NCI-H226 (cell line): Measurements from ENCODE around the gene PODXL.
A peak's percentile ranks its signal among the peaks of the same experiment; 100 is the strongest.
"Not testable (repeated sequence)": the region's sequence is repeated elsewhere in the genome, so short reads cannot be mapped to it uniquely, and the experiment has no call there.

Source experiments
- DNase-seq: peaks from one replicate; pipeline ENCODE4 v3.0.0-alpha.2; 2015

The PODXL gene

DNA sequence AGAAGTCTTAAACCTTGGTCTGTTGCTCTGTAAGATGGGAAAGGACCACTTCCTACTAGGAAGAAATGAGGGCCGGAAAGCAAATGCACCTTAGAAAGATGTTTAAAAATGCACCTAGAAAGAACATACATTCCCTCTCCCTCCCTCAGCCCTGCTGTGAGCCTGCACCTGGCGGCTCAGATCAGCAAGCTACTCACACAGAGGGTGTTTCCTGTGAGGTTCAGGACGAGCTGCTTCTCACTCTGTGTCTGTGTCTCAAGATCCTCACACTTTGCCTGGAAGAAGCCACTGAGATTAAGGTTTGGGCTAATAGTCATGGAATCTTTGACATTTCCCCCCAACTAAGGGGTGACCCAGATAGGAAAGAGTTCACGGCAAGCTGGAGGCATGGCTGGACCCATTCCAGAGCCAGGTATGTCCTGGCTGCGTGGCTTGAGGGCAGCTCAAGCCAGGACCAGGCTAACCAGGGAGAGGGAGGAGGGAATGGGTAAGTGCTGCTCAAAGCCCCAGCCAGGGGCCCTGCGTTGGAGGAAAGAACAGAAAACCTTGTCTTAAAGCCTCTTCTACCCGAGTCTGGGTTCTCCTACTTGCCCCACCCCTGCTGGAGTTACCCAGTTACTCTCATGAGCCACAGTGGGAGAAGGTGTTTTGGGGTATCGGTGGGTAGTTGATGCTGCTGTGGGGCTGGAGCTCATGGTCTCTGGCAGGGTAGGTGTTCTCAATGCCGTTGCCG is 47.5 kb downstream of the PODXL start:
- no peak for DNase-seq

DNA sequence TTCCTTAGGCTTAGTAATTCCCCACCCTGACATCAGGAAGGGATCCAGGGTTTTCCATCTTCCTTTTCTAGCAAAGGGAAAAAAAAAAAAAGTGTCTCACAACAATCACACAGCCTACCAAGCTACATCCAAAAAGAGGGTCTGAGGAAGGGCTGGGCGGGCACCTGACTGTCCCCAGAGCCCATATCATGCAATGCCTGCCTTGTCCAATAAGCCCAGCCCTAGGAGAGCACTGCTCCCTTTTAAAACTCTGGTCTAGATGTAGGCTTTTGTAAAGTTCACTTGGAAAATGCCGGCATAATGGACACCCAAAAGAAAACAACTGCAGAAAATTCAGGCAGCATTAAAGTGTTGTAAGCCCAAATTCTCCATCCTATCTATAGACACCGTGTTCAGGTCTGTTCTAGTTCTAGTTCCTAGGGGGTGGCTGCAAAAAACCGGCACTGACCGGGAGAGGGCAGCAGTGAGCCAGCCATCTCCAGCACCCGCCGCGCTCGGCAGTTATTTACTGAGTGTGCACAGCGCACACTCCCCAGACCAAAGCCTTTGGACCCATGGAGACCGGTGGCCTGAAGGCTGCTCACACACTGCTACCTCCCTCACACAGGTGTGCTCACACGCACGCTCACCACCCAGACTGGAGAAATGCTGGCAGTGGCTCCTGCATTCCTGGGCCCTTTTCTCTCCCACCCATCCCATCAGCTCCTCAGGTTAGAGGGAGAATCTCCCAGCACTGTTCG is 48.7 kb downstream of the PODXL start:
- peak; percentile 43 for DNase-seq

GRCh38 chr7:131506597-131506996 is 49.8 kb downstream of the PODXL start:
- no peak for DNase-seq

GRCh38 chr7:131505636-131506557 is 50.5 kb downstream of the PODXL start:
- DNase-seq, result no peak

DNA sequence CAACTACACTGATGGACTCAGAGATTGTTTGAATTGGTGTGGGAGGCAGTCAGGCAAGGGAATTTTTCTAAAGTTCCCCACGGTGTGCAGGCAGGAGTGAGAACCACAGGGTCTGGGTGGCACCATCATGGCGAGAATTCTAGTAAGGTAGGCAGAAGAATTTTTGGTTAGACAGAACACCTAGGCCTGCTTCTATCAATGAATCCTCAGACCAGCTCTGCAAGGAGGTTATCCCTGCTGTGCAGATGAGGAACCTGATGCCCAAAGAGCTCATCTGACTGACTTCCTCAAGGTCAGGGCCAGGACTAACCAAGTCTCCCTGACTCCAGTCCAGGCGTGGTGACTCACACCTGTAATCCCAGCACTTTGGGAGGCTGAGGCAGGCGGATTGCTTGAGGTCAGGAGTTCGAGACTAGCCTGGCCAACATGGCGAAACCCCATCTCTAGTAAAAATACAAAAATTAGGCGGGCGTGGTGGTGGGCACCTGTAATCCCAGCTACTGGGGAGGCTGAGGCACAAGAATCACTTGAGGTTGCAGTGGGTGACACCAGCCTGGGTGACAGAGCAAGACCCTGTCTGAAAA is 51.3 kb downstream of the PODXL start:
- not testable (repeated sequence) for DNase-seq

- DNase-seq, result no peak
These were observed 52.1 kb downstream of the PODXL start for GRCh38 chr7:131504157-131504899.

- DNase-seq, result no peak
These were observed 52.8 kb downstream of the PODXL start for GRCh38 chr7:131503639-131504038.

- DNase-seq, result peak; percentile 20
These were observed 53.5 kb downstream of the PODXL start for GRCh38 chr7:131502810-131503508.

- DNase-seq, result no peak
These were observed 54.3 kb downstream of the PODXL start for GRCh38 chr7:131501930-131502685.

DNA sequence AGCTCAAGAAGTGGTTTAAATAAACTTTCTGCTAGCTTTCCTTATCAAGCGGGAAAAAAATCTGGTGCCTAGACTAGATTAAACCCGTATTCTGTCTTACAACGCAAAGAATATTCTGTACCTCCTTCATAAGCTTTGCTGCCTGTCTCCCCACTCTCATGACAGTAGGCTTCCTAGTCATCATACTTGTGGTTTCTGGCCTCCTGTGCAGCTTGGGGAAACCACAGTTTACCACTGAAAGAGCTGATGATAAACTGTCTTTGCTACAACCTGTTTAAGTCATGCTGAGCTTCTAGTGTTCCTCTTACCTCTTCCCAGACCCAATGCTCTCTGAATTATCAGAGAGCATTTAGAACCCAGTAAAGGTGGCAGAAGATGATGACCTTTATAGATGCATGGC is 55.0 kb downstream of the PODXL start:
- peak; percentile 42 for DNase-seq

DNA sequence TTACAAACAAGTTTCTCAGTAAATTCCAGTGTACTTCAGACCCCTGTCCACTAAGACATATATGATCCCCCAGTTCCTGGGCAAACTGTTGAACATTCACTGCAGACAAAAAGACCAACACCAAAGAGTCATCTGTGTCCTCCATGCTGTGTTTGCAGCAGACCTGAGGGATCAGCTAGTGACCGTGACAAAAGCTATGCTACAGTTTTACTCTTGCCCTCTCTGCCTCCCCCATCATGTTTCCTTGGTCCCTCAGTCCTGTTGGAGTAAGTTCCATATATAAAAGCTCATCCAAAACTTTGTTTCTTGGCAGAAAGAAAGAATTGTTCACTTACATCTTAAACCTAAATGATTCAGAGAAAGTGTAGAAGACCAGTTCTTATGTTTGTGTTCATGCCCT is 56.1 kb downstream of the PODXL start:
- no peak for DNase-seq

GRCh38 chr7:131499801-131500200 is 56.6 kb downstream of the PODXL start:
- DNase-seq, result no peak

DNA sequence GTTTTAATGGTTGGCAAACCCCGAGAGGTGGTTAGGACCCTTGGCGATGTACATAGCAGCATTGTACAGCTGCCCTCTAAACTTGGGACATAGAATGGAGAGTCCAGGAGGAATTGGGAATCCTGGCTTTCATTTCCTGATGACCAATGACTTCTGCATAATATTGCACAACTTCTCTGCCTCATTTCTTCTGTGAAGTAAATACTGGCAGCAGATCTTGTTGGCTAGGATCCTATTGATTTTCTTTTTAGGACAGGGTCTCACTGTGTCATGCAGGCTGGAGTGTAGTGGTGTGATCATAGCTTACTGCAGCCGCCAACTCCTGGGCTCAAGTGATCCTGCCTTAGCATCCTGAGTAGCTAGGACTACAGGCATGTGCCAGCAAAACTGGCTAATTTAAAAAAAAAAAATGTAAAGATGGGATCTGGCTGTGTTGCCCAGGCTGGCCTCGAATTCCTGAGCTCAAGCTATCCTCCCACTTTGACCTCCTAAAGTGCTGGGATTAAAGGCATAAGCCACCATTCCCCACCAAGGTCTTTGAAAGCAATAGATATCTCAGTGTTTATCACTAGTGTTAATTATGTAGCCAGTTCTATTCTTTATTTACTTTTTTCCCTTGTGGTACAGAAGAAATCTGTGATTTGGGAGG is 58.1 kb downstream of the PODXL start:
- DNase-seq, result no peak

GRCh38 chr7:131497454-131497853 is 59.0 kb downstream of the PODXL start:
- no peak for DNase-seq

DNA sequence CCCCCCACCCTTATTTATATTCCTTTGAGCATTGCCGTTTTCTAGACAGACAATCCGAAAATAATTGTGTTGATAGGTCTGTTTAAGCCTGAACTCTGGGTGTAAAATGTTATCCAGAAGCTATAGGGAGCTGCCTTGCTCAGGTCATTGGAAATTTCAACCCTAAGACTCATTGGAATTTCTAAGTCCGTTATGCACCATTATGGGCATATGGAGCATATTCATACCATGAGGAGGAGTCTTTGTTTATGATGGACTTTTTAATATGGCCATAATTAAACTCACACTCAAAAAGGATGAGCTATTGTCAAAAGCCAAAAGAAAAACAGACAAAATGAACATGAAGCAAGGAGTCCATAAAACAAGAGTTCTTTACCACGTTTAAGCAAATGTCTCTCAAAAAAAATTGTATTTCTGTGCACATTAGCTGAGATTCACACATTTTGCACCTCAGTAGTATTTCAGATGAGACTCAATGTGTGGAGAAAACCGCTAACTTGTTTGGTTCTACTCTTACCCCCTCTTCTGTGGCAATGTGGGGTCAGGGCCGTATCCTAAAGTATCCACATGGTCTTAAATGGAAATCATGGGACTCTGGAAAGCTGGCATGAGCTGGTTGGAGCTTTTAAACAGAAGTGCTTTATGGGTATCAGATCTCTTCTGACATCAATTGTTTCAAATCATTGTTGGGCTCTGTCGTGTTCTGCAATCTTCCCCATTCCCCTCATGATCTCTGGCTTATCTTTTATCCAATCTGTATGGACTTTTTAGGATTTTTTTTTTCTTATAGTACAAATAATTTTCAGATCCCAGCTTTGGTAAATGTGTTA is 60.5 kb downstream of the PODXL start:
- no peak for DNase-seq

- DNase-seq, result no peak
These were observed 62.2 kb downstream of the PODXL start for GRCh38 chr7:131494182-131494581.

- no peak for DNase-seq
These were observed 62.8 kb downstream of the PODXL start for GRCh38 chr7:131493581-131493980.

GRCh38 chr7:131493081-131493480 is 63.3 kb downstream of the PODXL start:
- DNase-seq, result no peak

DNA sequence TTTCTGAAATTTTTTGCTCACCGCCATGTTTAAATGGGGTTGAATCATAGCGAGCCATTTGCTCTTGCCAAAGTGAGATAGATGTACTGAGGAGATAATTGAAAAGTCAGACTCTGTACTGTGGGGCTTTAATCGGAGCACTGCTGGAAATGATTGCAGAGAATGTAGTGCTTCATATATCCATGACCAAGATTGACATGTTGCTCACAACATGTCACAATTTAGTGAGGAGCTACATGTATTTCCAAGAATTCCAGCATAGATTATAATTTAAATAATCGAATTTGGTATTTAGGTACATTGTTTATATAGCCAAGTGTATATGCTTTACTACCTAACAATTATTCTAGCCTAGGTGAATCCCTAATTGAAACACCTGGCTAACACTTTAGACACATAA is 66.5 kb downstream of the PODXL start:
- DNase-seq, result no peak
